ENCODE results near the gene ADGRB3. TPM values are rescaled to one million over a fixed set of nuclear protein-coding genes. Genes with fewer than 3 reads are reported as not detected.

The ADGRB3 gene
- total RNA-seq, 1 experiment from 2014 or later: 0.09 TPM

DNA sequence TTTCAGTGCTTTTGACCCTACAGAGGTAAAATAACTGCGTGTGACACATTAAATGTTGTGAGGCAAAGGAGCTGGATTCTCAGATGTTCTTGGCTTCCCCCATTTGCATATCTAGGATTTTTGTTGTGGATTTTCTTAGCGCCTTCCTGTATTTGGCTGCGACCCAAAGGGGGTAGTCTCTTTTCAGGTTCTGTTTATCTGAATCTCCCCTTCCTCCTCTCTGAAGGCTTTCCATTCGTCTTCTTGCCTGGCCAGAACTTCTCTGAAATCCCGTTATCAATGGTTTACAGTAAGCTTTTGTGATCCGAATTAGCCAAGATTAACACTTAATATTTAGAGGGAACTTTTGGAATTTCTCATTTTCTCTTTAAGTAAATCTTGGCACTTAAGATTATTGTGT is 60.8 kb downstream of the ADGRB3 start:
- H3K27me3 Mint-ChIP-seq (ENCODE audit: unreplicated experiment): no peaks in the 10 kb centered on the region
- no peaks in the 10 kb centered on the region for H3K4me1 Mint-ChIP-seq (ENCODE audit: low read depth, unreplicated experiment)
- CTCF ChIA-PET: no interaction called here
- no peak for DNase-seq
- H3K27ac Mint-ChIP-seq (ENCODE audit: unreplicated experiment): no peak overlapping the region
- no peak for TF ChIP-seq CTCF (IDR thresholded peaks at IDR 0.05; ENCODE audit: unreplicated experiment)
- no peaks in the 10 kb centered on the region for H3K36me3 Mint-ChIP-seq (ENCODE audit: insufficient read depth, unreplicated experiment)
- H3K4me3 Mint-ChIP-seq (ENCODE audit: low read depth, unreplicated experiment): no peak overlapping the region
- H3K9me3 Mint-ChIP-seq (ENCODE audit: low read depth, unreplicated experiment): peaks cover 2% of the 10 kb centered on the region
- no TSS peak for BruUV-seq (replicated peaks)
- intact Hi-C loops (cut with micrococcal nuclease; ENCODE audit: unreplicated experiment): no loop called here

DNA sequence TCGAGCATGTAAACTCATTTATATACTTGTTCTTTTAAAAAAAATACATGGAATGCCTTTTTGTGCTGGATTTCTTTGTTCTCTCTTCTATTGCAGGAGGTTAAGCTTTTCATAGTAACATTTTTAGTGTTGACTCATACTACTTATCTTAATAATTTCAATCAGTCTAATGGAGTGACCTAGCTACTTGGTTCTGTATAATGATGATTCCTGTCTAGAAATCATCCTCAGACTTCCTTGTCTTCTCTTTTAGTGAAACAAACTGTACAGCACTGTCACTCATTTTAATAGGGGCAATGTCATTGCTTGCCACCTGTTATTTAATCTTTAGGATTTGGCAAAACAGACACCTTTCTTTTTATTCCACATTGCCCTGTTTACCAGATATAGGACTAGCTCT is 62.3 kb downstream of the ADGRB3 start:
- Mint-ChIP-seq H3K27me3 (ENCODE audit: unreplicated experiment) (no peaks in the 10 kb centered on the region), H3K4me1 (ENCODE audit: low read depth, unreplicated experiment) (peaks cover 13% of the 10 kb centered on the region), H3K27ac (ENCODE audit: unreplicated experiment) (no peak overlapping the region), H3K4me3 (ENCODE audit: low read depth, unreplicated experiment) (no peak overlapping the region), H3K9me3 (ENCODE audit: low read depth, unreplicated experiment) (peaks cover 5% of the 10 kb centered on the region), H3K36me3 (ENCODE audit: insufficient read depth, unreplicated experiment) (no peaks in the 10 kb centered on the region)
- CTCF ChIA-PET: no interaction called here
- DNase-seq: no peak
- intact Hi-C loops (cut with micrococcal nuclease; ENCODE audit: unreplicated experiment): no loop called here
- no peak for TF ChIP-seq CTCF (IDR thresholded peaks at IDR 0.05; ENCODE audit: unreplicated experiment)
- no TSS peak for BruUV-seq (replicated peaks)

- Mint-ChIP-seq H3K27ac (ENCODE audit: unreplicated experiment) (no peak overlapping the region), H3K9me3 (ENCODE audit: low read depth, unreplicated experiment) (peaks cover 3% of the 10 kb centered on the region), H3K27me3 (ENCODE audit: unreplicated experiment) (no peaks in the 10 kb centered on the region), H3K36me3 (ENCODE audit: insufficient read depth, unreplicated experiment) (no peaks in the 10 kb centered on the region), H3K4me3 (ENCODE audit: low read depth, unreplicated experiment) (no peak overlapping the region), H3K4me1 (ENCODE audit: low read depth, unreplicated experiment) (peaks cover 13% of the 10 kb centered on the region)
- intact Hi-C loops (cut with micrococcal nuclease; ENCODE audit: unreplicated experiment): no loop called here
- DNase-seq: no peak
- CTCF ChIA-PET: no interaction called here
- TF ChIP-seq CTCF (IDR thresholded peaks at IDR 0.05; ENCODE audit: unreplicated experiment): no peak
- BruUV-seq (replicated peaks): no TSS peak
Observed at GRCh38 chr6:68701159-68701558, 66.1 kb downstream of the ADGRB3 start.

GRCh38 chr6:68704485-68704884 is 69.4 kb downstream of the ADGRB3 start:
- TF ChIP-seq CTCF (IDR thresholded peaks at IDR 0.05; ENCODE audit: unreplicated experiment): no peak
- BruUV-seq (replicated peaks): no TSS peak
- H3K27ac Mint-ChIP-seq (ENCODE audit: unreplicated experiment): no peak overlapping the region
- intact Hi-C loops (cut with micrococcal nuclease; ENCODE audit: unreplicated experiment): no loop called here
- no peaks in the 10 kb centered on the region for H3K36me3 Mint-ChIP-seq (ENCODE audit: insufficient read depth, unreplicated experiment)
- H3K9me3 Mint-ChIP-seq (ENCODE audit: low read depth, unreplicated experiment): peaks cover 3% of the 10 kb centered on the region
- CTCF ChIA-PET: no interaction called here
- DNase-seq: no peak
- H3K4me3 Mint-ChIP-seq (ENCODE audit: low read depth, unreplicated experiment): no peak overlapping the region
- H3K4me1 Mint-ChIP-seq (ENCODE audit: low read depth, unreplicated experiment): peaks cover 13% of the 10 kb centered on the region
- H3K27me3 Mint-ChIP-seq (ENCODE audit: unreplicated experiment): no peaks in the 10 kb centered on the region

Data from Calu3 (cell line).